22Rv1 (cell line): ENCODE measurements around the gene THRB.

Experiments used
- CTCF ChIP-seq: fragments of 450-650 bp; IDR thresholded peaks from 2 replicates; pipeline ENCODE4 v1.5.1; 2017; ENCODE audit warnings: mild to moderate bottlenecking
- ZFX ChIP-seq: fragments of 450-650 bp; IDR thresholded peaks from 2 replicates; pipeline ENCODE4 v1.6.1; 2017; ENCODE audit warnings: antibody characterized with exemption, borderline replicate concordance

GRCh38 chr3:24174614-24175013 is 320.0 kb downstream of the THRB start:
- TF ChIP-seq CTCF: no peak
- TF ChIP-seq ZFX: no peak
